ENCODE data around the gene AHNAK2. TPM values are rescaled to one million over a fixed set of nuclear protein-coding genes. Genes with fewer than 3 reads are reported as not detected.

The AHNAK2 gene
- total RNA-seq, 6 donors from 2014 or later: 4.3 to 48.0 (median 12.9) TPM

- peak in 1 of 2 donors; percentile 86 for DNase-seq
- peak overlapping the region in 1 of 4 donors; percentile 38 for H3K27ac ChIP-seq
Measured at GRCh38 chr14:104931771-104932675, 46.2 kb downstream of the AHNAK2 start.

GRCh38 chr14:104931304-104931770 is 46.8 kb downstream of the AHNAK2 start:
- Histone ChIP-seq H3K36me3 (no peaks in the 10 kb centered on the region), H3K4me1 (peaks cover 10 to 26% (median 13%) of the 10 kb centered on the region in 4 donors), H3K4me3 (no peak overlapping the region), H3K27ac (no peak overlapping the region), H3K9me3 (no peaks in the 10 kb centered on the region), H3K27me3 (peaks cover 0 to 4% (median 0%) of the 10 kb centered on the region in 4 donors)
- 56 to 86% methylated on average over 3 to 8 of the region's 9 CpGs for WGBS, 2 donors
- DNase-seq: no peak
- no peak for ATAC-seq (ENCODE audit: low FRiP score in 2 of 2)
- TF ChIP-seq POLR2A (IDR thresholded peaks at IDR 0.05) (no peak), CTCF (IDR thresholded peaks at IDR 0.05) (no peak), EP300 (IDR thresholded peaks at IDR 0.05) (no peak), POLR2AphosphoS5 (IDR thresholded peaks at IDR 0.05) (no peak)

More at GRCh38 chr14:104931771-104932675, 46.2 kb downstream of the AHNAK2 start:
- 71 to 74% methylated on average over 13 to 51 of the region's 64 CpGs for WGBS, 2 donors
- no peaks in the 10 kb centered on the region for H3K9me3 ChIP-seq
- H3K27me3 ChIP-seq: peaks cover 0 to 4% (median 0%) of the 10 kb centered on the region in 4 donors
- H3K4me1 ChIP-seq: peaks cover 10 to 26% (median 13%) of the 10 kb centered on the region in 4 donors
- ATAC-seq (ENCODE audit: low FRiP score in 2 of 2): no peak
- H3K4me3 ChIP-seq: peak overlapping the region in 3 of 4 donors; percentile 61 to 67 (median 65)
- no peak for TF ChIP-seq POLR2A (IDR thresholded peaks at IDR 0.05)
- no peaks in the 10 kb centered on the region for H3K36me3 ChIP-seq

- no peak for TF ChIP-seq EP300 (IDR thresholded peaks at IDR 0.05)
- no peak for TF ChIP-seq POLR2AphosphoS5 (IDR thresholded peaks at IDR 0.05)
- no peak for TF ChIP-seq POLR2A (IDR thresholded peaks at IDR 0.05)
- TF ChIP-seq CTCF (IDR thresholded peaks at IDR 0.05): no peak
- DNase-seq (peak in 1 of 2 donors; percentile 71), ATAC-seq (ENCODE audit: low FRiP score in 2 of 2) (no peak)
- WGBS, 2 donors: 87% methylated on average over 7 to 10 of the region's 10 CpGs
- Histone ChIP-seq H3K36me3 (no peaks in the 10 kb centered on the region), H3K4me1 (peaks cover 10 to 26% (median 16%) of the 10 kb centered on the region in 4 donors), H3K27me3 (peaks cover 0 to 4% (median 0%) of the 10 kb centered on the region in 4 donors), H3K9me3 (no peaks in the 10 kb centered on the region), H3K4me3 (no peak overlapping the region), H3K27ac (no peak overlapping the region)
Measured at GRCh38 chr14:104930526-104931303, 47.5 kb downstream of the AHNAK2 start.

GRCh38 chr14:104929268-104930230 is 48.6 kb downstream of the AHNAK2 start:
- TF ChIP-seq POLR2A (IDR thresholded peaks at IDR 0.05) (no peak), EP300 (IDR thresholded peaks at IDR 0.05) (no peak), CTCF (IDR thresholded peaks at IDR 0.05) (no peak), POLR2AphosphoS5 (IDR thresholded peaks at IDR 0.05) (no peak)
- Histone ChIP-seq H3K9me3 (no peaks in the 10 kb centered on the region), H3K27ac (no peak overlapping the region), H3K4me1 (peaks cover 10 to 26% (median 16%) of the 10 kb centered on the region in 4 donors), H3K27me3 (peaks cover 0 to 4% (median 0%) of the 10 kb centered on the region in 4 donors), H3K4me3 (no peak overlapping the region), H3K36me3 (no peaks in the 10 kb centered on the region)
- 86 to 87% methylated on average over 8 to 15 of the region's 15 CpGs for WGBS, 2 donors
- ATAC-seq (ENCODE audit: low FRiP score in 2 of 2): no peak
- DNase-seq: peak in 1 of 2 donors; percentile 53

Measured in upper lobe of left lung (tissue), 6 donors.